HEK293T (cell line): ENCODE measurements around the gene CAPN3.

ENCODE experiments used
- ARNT ChIP-seq: fragments of 450-650 bp; IDR thresholded peaks from 2 replicates; pipeline ENCODE4 v1.6.1; 2017; ENCODE audit warnings: mild to moderate bottlenecking
- FOXK2 ChIP-seq: fragments of 450-650 bp; IDR thresholded peaks from 2 replicates; pipeline ENCODE4 v1.6.1; 2016; ENCODE audit warnings: mild to moderate bottlenecking
- FOXM1 ChIP-seq: fragments of 450-650 bp; IDR thresholded peaks from 2 replicates; pipeline ENCODE4 v1.6.1; 2017; ENCODE audit warnings: mild to moderate bottlenecking, borderline replicate concordance
- PKNOX1 ChIP-seq: fragments of 450-650 bp; IDR thresholded peaks from 2 replicates; pipeline ENCODE4 v1.6.1; 2016
- SP1 ChIP-seq: fragments of 450-650 bp; IDR thresholded peaks from 2 replicates; pipeline ENCODE4 v1.6.1; 2017
- SUZ12 ChIP-seq: fragments of 450-650 bp; IDR thresholded peaks from 2 replicates; pipeline ENCODE4 v1.6.1; 2016; ENCODE audit warnings: mild to moderate bottlenecking
- ZNF384 ChIP-seq: fragments of 450-650 bp; IDR thresholded peaks from 2 replicates; pipeline ENCODE4 v1.6.1; 2016

- TF ChIP-seq FOXM1 (no peak), SP1 (no peak), ZNF384 (no peak), FOXK2 (no peak), SUZ12 (no peak), ARNT (no peak), PKNOX1 (no peak)
Measured at GRCh38 chr15:42413920-42414319, 54.6 kb downstream of the CAPN3 start.
